K562 (cell line): ENCODE results near the gene ILF3. TPM values are rescaled to one million over a fixed set of nuclear protein-coding genes. Genes with fewer than 3 reads are reported as not detected.
A peak's percentile ranks its signal among the peaks of the same experiment; 100 is the strongest.

Source experiments
- EP300 ChIP-seq: IDR thresholded peaks from 2 replicates; pipeline ENCODE4 v1.6.1; 2012; ENCODE audit warnings: low read length, improper control_type of control experiment
- RCOR1 ChIP-seq, 2 experiments: IDR thresholded peaks; 2 replicates each; pipeline ENCODE4 v1.6.1; 2012; ENCODE audit warnings: low read depth in 2 of 2, low read length in 2 of 2, borderline replicate concordance in 1 of 2, improper control_type of control experiment in 1 of 2
- polyA plus RNA-seq, 8 experiments: library from polyadenylated mRNA; depleted of rRNA in 4 of 8; stranded (reverse) in 5 of 8; unstranded in 3 of 8; fragments of >200 nt; fragmentation: Nextera tagmentation in 2 of 8; fragmentation: Illumina TruSeq in 1 of 8; extraction: Ambion mirVana in 2 of 8; extraction: Trizol in 1 of 8; gene quantifications; 2 replicates each; pipeline versions ENCODE4 v1.2.1 to v1.2.3, GENCODE V29; 2011 to 2014; ENCODE audit warnings: inconsistent platforms in 1 of 8, missing spikeins in 1 of 8
- total RNA-seq, 7 experiments: library from RNA; depleted of rRNA in 6 of 7; stranded (reverse); fragments of >200 nt in 6 of 7; fragmentation: Illumina TruSeq in 2 of 7; extraction: Trizol in 2 of 7; gene quantifications; 2 replicates each; pipeline versions ENCODE4 v1.2.1 to v1.2.3, GENCODE V29; 2011 to 2021; ENCODE audit warnings: low replicate concordance in 1 of 7
- TF ChIP-seq, protein P1 (sequence below), 2 experiments: fragments of 450-650 bp; formaldehyde crosslinking in 1 of 2; IDR thresholded peaks; 2 replicates each; pipeline versions ENCODE4 v1.4.0 to v1.6.1; 2014 to 2020; ENCODE audit warnings: mild to moderate bottlenecking in 2 of 2, borderline replicate concordance in 1 of 2, low read depth in 1 of 2

The ILF3 gene
- total and polyA plus RNA-seq, 9 of the 15 experiments (the other 6 are each of a cell fraction or from before 2014, with no cell fraction given), result 26.0 to 453 (median 175) TPM

DNA sequence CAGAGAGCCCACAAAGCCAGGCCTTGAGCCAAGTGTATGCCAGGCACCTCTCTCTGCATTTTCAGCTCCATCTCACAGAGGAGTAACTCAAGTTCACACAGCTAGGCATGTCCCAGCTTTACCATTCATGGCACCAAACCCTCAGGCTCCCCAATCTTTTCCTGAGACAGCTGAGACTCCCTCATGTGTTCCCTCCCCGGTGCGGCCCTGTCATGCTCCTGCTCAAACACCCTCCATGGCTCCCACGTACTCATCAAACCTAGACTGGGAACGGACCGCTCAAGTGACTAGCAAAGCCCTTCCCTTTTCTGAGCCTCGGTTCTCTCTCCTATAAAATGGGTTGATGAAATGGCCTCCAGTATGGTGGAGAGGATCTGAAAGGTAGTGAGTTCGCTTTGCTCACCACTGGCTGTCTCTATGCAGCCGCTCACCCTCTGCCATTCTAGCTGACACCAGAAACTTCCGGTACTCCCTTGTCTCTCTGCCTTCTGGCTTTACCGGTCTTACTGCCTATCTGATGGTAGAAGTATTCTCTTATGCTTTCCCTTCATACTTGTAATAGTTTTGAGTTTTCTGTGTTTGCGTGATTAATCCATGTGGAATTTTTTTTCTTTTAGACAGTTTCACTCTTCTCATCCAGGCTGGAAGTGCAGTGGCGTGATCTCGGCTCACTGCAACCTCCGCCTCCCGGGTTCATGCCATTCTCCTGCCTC, 36.6 kb upstream of the ILF3 start (continued):
- TF ChIP-seq, protein P1, sequence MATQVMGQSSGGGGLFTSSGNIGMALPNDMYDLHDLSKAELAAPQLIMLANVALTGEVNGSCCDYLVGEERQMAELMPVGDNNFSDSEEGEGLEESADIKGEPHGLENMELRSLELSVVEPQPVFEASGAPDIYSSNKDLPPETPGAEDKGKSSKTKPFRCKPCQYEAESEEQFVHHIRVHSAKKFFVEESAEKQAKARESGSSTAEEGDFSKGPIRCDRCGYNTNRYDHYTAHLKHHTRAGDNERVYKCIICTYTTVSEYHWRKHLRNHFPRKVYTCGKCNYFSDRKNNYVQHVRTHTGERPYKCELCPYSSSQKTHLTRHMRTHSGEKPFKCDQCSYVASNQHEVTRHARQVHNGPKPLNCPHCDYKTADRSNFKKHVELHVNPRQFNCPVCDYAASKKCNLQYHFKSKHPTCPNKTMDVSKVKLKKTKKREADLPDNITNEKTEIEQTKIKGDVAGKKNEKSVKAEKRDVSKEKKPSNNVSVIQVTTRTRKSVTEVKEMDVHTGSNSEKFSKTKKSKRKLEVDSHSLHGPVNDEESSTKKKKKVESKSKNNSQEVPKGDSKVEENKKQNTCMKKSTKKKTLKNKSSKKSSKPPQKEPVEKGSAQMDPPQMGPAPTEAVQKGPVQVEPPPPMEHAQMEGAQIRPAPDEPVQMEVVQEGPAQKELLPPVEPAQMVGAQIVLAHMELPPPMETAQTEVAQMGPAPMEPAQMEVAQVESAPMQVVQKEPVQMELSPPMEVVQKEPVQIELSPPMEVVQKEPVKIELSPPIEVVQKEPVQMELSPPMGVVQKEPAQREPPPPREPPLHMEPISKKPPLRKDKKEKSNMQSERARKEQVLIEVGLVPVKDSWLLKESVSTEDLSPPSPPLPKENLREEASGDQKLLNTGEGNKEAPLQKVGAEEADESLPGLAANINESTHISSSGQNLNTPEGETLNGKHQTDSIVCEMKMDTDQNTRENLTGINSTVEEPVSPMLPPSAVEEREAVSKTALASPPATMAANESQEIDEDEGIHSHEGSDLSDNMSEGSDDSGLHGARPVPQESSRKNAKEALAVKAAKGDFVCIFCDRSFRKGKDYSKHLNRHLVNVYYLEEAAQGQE (IDR thresholded peaks at IDR 0.05; ENCODE audit: borderline replicate concordance), result peak; percentile 81
- TF ChIP-seq, protein P1 (CRISPR knock-in tag; IDR thresholded peaks at IDR 0.05; ENCODE audit: low read depth), result no peak
- TF ChIP-seq EP300 (no peak), RCOR1 (IDR thresholded peaks at IDR 0.05; ENCODE audit: borderline replicate concordance in 1 of 2, low read depth in 2 of 2, low read length in 2 of 2) (peak; percentile 54 to 80; a peak in 3 of 4 replicates)
